Panc1 (cell line): ENCODE measurements around the gene VPS33B.

Experiments
- TF ChIP-seq, protein P1 (sequence below): fragments of 450-650 bp; IDR thresholded peaks from 2 replicates; pipeline ENCODE4 v1.5.1; 2017; ENCODE audit warnings: mild to moderate bottlenecking
- TF ChIP-seq, protein P2 (sequence below), 2 experiments: IDR thresholded peaks; 2 replicates each; pipeline ENCODE4 v1.6.1; 2011 to 2012; ENCODE audit warnings: low read depth in 2 of 2, control low read depth in 1 of 2, low read length in 1 of 2, mild to moderate bottlenecking in 1 of 2, moderate library complexity in 1 of 2; ENCODE audit not compliant: insufficient read depth in 1 of 2

DNA sequence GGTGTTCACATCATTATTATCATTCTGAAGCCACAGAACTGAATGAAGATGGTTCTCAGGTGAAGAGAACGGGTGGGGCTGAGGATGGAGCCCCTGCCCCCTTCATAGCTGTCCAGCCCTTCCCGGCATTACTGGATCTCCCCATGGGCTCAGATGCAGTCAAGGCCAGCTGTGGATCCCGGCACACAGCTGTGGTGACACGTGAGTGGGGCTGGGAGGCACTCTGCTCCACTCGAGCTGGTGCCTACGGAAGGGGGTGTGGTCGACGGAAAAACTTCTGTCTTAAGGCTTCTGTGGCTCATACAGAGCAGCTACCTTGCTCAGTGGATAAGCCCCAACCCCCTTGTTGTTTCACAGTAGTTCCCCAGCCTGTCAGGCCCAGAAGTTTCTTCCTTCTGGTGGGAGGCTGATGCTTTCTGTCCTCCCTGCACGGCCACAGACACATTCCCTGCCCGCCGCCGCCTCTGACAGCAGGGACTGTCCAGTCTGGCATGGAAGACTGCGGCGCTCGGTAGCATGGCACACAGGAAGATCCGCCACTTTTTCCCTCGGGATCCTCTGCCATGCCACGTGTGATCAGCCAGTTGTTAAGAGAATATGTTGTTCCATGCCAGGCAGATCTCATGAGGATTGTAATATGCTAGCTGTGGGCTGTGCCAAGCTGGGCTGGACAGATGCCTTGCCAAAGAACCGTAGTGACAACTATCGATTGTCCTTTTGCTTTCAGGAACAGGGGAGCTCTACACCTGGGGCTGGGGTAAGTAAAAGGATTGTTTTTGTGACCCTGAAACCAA, 61.9 kb downstream of the VPS33B start:
- TF ChIP-seq, protein P1, sequence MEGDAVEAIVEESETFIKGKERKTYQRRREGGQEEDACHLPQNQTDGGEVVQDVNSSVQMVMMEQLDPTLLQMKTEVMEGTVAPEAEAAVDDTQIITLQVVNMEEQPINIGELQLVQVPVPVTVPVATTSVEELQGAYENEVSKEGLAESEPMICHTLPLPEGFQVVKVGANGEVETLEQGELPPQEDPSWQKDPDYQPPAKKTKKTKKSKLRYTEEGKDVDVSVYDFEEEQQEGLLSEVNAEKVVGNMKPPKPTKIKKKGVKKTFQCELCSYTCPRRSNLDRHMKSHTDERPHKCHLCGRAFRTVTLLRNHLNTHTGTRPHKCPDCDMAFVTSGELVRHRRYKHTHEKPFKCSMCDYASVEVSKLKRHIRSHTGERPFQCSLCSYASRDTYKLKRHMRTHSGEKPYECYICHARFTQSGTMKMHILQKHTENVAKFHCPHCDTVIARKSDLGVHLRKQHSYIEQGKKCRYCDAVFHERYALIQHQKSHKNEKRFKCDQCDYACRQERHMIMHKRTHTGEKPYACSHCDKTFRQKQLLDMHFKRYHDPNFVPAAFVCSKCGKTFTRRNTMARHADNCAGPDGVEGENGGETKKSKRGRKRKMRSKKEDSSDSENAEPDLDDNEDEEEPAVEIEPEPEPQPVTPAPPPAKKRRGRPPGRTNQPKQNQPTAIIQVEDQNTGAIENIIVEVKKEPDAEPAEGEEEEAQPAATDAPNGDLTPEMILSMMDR = no peak
- TF ChIP-seq, protein P2, sequence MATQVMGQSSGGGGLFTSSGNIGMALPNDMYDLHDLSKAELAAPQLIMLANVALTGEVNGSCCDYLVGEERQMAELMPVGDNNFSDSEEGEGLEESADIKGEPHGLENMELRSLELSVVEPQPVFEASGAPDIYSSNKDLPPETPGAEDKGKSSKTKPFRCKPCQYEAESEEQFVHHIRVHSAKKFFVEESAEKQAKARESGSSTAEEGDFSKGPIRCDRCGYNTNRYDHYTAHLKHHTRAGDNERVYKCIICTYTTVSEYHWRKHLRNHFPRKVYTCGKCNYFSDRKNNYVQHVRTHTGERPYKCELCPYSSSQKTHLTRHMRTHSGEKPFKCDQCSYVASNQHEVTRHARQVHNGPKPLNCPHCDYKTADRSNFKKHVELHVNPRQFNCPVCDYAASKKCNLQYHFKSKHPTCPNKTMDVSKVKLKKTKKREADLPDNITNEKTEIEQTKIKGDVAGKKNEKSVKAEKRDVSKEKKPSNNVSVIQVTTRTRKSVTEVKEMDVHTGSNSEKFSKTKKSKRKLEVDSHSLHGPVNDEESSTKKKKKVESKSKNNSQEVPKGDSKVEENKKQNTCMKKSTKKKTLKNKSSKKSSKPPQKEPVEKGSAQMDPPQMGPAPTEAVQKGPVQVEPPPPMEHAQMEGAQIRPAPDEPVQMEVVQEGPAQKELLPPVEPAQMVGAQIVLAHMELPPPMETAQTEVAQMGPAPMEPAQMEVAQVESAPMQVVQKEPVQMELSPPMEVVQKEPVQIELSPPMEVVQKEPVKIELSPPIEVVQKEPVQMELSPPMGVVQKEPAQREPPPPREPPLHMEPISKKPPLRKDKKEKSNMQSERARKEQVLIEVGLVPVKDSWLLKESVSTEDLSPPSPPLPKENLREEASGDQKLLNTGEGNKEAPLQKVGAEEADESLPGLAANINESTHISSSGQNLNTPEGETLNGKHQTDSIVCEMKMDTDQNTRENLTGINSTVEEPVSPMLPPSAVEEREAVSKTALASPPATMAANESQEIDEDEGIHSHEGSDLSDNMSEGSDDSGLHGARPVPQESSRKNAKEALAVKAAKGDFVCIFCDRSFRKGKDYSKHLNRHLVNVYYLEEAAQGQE (IDR thresholded peaks at IDR 0.05; ENCODE audit: insufficient read depth in 1 of 2, low read depth in 2 of 2, low read length in 1 of 2) = no peak
